Measurements from ENCODE around the gene TXNL1. TPM values are rescaled to one million over a fixed set of nuclear protein-coding genes. Genes with fewer than 3 reads are reported as not detected.

TXNL1 gene
- total RNA-seq, 1 experiment from 2014 or later = 90.4 TPM

DNA sequence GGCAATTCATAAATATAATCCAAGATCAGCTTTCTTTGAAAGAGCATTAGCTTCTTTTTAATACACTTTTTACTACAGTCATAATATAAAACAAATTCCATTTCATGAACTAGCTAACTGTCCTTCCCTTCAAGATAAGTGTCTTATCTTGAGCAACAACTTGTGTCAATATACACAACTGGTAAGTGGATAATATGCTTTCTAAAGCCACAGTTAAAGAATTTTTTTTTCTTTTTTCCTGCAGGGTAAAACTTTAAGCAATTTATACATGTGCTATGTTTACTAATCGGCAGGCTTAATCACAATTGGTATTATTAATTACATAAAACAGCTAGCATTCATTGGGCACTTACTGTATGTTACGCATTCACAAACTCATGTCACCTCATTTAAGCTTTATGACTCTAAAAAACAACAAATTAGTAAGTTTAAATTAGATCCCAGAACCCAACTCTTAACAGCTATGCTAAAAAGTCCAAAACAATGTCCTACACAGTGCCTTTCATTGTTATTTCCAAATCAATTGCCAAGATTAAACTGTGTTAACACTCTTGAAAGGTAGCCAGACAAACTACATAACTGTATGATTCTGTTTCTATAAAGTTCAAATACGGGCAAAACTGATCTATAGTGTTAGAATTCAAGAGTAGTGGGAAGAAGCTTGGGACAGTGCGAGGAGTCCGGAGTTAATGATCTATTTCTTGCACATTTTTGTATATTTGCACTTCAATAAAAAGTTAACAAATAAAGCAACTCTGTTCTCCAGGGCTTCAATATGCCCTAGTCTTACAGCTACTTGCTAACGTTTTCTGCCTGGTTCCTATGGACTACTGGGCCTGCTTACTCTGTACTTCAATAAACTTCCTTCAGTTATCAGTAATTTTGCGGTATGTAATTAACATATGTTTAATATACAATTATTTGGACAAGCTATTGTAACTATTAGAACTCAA is 6.0 kb downstream of the TXNL1 start:
- whole genome bisulfite sequencing (ENCODE audit: extremely low coverage, insufficient read length, low lambda C conversion rate) = no CpG with 5 or more reads among the region's 7 CpGs
- Histone ChIP-seq H3T11ph (ENCODE audit: low read length) (no peak overlapping the region), H2BK5ac (ENCODE audit: insufficient read length, low read length) (no peak overlapping the region), H4K5ac (ENCODE audit: insufficient read length, low read depth, low read length) (no peak overlapping the region), H3K27ac (ENCODE audit: insufficient read length, low read depth, low read length) (no peak overlapping the region), H3K27me3 (ENCODE audit: insufficient read depth, low read length) (no peaks in the 10 kb centered on the region), H4K8ac (replicated peaks; ENCODE audit: insufficient read length, low read depth, low read length) (no peak overlapping the region), H3K18ac (ENCODE audit: insufficient read length, low read depth, low read length) (no peak overlapping the region), H3K79me1 (ENCODE audit: insufficient read depth, low read depth, low read length, poor library complexity, severe bottlenecking) (no peaks in the 10 kb centered on the region), H3K4ac (ENCODE audit: low read depth, low read length) (no peak overlapping the region), H2AK5ac (ENCODE audit: insufficient read length, low read length) (no peak overlapping the region), H3K23ac (ENCODE audit: insufficient read length, low read depth, low read length) (no peak overlapping the region), H3K9me3 (ENCODE audit: control insufficient read depth, low read depth, low read length) (no peaks in the 10 kb centered on the region), H3K4me1 (ENCODE audit: insufficient read depth, low read length) (no peaks in the 10 kb centered on the region), H2BK15ac (ENCODE audit: low read depth, low read length) (no peak overlapping the region), H3K79me2 (ENCODE audit: insufficient read depth, low read length) (peaks cover 50% of the 10 kb centered on the region), H2BK12ac (ENCODE audit: insufficient read length, low read depth, low read length) (no peak overlapping the region), H2BK120ac (ENCODE audit: low read depth, low read length, poor library complexity, severe bottlenecking) (no peak overlapping the region), H3K4me2 (ENCODE audit: insufficient read depth, insufficient read length, low read length) (no peak overlapping the region), H4K91ac (ENCODE audit: insufficient read length, low read depth, low read length) (no peak overlapping the region), H3K23me2 (ENCODE audit: insufficient read length, low read depth, low read length, poor library complexity, severe bottlenecking) (peaks cover 2% of the 10 kb centered on the region), H3K14ac (ENCODE audit: insufficient read depth, low read length) (no peak overlapping the region), H4K20me1 (ENCODE audit: control insufficient read depth, insufficient read depth, insufficient read length) (no peaks in the 10 kb centered on the region), H3K56ac (ENCODE audit: insufficient read length, low read depth, low read length) (no peak overlapping the region), H3K9ac (ENCODE audit: extremely low read depth, insufficient read length, low read length) (no peak overlapping the region), H2BK20ac (ENCODE audit: low read depth, low read length, poor library complexity, severe bottlenecking) (no peak overlapping the region), H2AFZ (ENCODE audit: low read length) (no peak overlapping the region)
- DNase-seq = no peak
- Mint-ChIP-seq H3K27me3 (ENCODE audit: low read depth) (no peaks in the 10 kb centered on the region), H3K36me3 (ENCODE audit: insufficient read depth in 1 of 3, low read depth in 3 of 3) (peaks cover 9 to 22% (median 18%) of the 10 kb centered on the region in 3 experiments; a peak in 6 of 7 replicates), H3K4me3 (no peak overlapping the region), H3K27ac (no peak overlapping the region), H3K4me1 (peaks cover 5 to 8% of the 10 kb centered on the region in 2 experiments), H3K9me3 (no peaks in the 10 kb centered on the region)
- TF ChIP-seq, protein P1, sequence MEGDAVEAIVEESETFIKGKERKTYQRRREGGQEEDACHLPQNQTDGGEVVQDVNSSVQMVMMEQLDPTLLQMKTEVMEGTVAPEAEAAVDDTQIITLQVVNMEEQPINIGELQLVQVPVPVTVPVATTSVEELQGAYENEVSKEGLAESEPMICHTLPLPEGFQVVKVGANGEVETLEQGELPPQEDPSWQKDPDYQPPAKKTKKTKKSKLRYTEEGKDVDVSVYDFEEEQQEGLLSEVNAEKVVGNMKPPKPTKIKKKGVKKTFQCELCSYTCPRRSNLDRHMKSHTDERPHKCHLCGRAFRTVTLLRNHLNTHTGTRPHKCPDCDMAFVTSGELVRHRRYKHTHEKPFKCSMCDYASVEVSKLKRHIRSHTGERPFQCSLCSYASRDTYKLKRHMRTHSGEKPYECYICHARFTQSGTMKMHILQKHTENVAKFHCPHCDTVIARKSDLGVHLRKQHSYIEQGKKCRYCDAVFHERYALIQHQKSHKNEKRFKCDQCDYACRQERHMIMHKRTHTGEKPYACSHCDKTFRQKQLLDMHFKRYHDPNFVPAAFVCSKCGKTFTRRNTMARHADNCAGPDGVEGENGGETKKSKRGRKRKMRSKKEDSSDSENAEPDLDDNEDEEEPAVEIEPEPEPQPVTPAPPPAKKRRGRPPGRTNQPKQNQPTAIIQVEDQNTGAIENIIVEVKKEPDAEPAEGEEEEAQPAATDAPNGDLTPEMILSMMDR (conservative IDR thresholded peaks at IDR 0.05) = no peak
